Measurements from ENCODE around the gene CARD8. TPM values are rescaled to one million over a fixed set of nuclear protein-coding genes. Genes with fewer than 3 reads are reported as not detected.

The CARD8 gene
- total RNA-seq, 1 donor from 2014 or later = 14.1 TPM

- DNase-seq (ENCODE audit: low read depth) = no peak
- Histone ChIP-seq H3K36me3 (ENCODE audit: control insufficient read depth, insufficient read depth, low read length) (no peaks in the 10 kb centered on the region), H3K4me3 (ENCODE audit: low read depth, low read length) (no peak overlapping the region), H3K27me3 (ENCODE audit: control insufficient read depth, insufficient read depth, low read length) (no peaks in the 10 kb centered on the region)
- TF ChIP-seq CTCF (IDR thresholded peaks at IDR 0.05; ENCODE audit: insufficient read depth, low read length, poor library complexity, severe bottlenecking) = no peak
These were observed 1.7 kb downstream of the CARD8 start for GRCh38 chr19:48253999-48254398.

- Histone ChIP-seq H3K27me3 (ENCODE audit: control insufficient read depth, insufficient read depth, low read length) (no peaks in the 10 kb centered on the region), H3K4me3 (ENCODE audit: low read depth, low read length) (no peak overlapping the region), H3K36me3 (ENCODE audit: control insufficient read depth, insufficient read depth, low read length) (no peaks in the 10 kb centered on the region)
- no peak for DNase-seq (ENCODE audit: low read depth)
- no peak for TF ChIP-seq CTCF (IDR thresholded peaks at IDR 0.05; ENCODE audit: insufficient read depth, low read length, poor library complexity, severe bottlenecking)
These were observed 3.1 kb downstream of the CARD8 start for GRCh38 chr19:48252609-48253008.

GRCh38 chr19:48250290-48251025 is 5.3 kb downstream of the CARD8 start:
- H3K27me3 ChIP-seq (ENCODE audit: control insufficient read depth, insufficient read depth, low read length) = no peaks in the 10 kb centered on the region

GRCh38 chr19:48249502-48250014 is 6.2 kb downstream of the CARD8 start:
- DNase-seq (ENCODE audit: low read depth) = no peak
- no peak for TF ChIP-seq CTCF (IDR thresholded peaks at IDR 0.05; ENCODE audit: insufficient read depth, low read length, poor library complexity, severe bottlenecking)
- no peaks in the 10 kb centered on the region for H3K27me3 ChIP-seq (ENCODE audit: control insufficient read depth, insufficient read depth, low read length)
- H3K36me3 ChIP-seq (ENCODE audit: control insufficient read depth, insufficient read depth, low read length) = no peaks in the 10 kb centered on the region
- H3K4me3 ChIP-seq (ENCODE audit: low read depth, low read length) = no peak overlapping the region

More at GRCh38 chr19:48250290-48251025, 5.3 kb downstream of the CARD8 start:
- H3K4me3 ChIP-seq (ENCODE audit: low read depth, low read length) = no peak overlapping the region
- no peaks in the 10 kb centered on the region for H3K36me3 ChIP-seq (ENCODE audit: control insufficient read depth, insufficient read depth, low read length)
- no peak for DNase-seq (ENCODE audit: low read depth)
- no peak for TF ChIP-seq CTCF (IDR thresholded peaks at IDR 0.05; ENCODE audit: insufficient read depth, low read length, poor library complexity, severe bottlenecking)

GRCh38 chr19:48248081-48248833 is 7.5 kb downstream of the CARD8 start:
- no peak for TF ChIP-seq CTCF (IDR thresholded peaks at IDR 0.05; ENCODE audit: insufficient read depth, low read length, poor library complexity, severe bottlenecking)
- DNase-seq (ENCODE audit: low read depth) = no peak
- H3K4me3 ChIP-seq (ENCODE audit: low read depth, low read length) = no peak overlapping the region
- H3K36me3 ChIP-seq (ENCODE audit: control insufficient read depth, insufficient read depth, low read length) = no peaks in the 10 kb centered on the region
- H3K27me3 ChIP-seq (ENCODE audit: control insufficient read depth, insufficient read depth, low read length) = no peaks in the 10 kb centered on the region

All from kidney epithelial cell (primary cell).